Thymus (tissue), 11 donors: Measurements from ENCODE around the gene TNNI3K. TPM values are rescaled to one million over a fixed set of nuclear protein-coding genes. Genes with fewer than 3 reads are reported as not detected.

ENCODE experiments used
- DNase-seq, 9 donors: peaks; one replicate each; pipeline ENCODE4 v3.0.0-alpha.2; 2013; ENCODE audit warnings: low spot score in 9 of 9, low read depth in 6 of 9, missing footprints in 1 of 9
- H3K27ac ChIP-seq, 2 donors: one replicate each; pipeline ENCODE4 v1.5.1; 2013; ENCODE audit warnings: control low read depth in 1 of 2, low read depth in 1 of 2, low read length in 1 of 2, mild to moderate bottlenecking in 1 of 2, moderate library complexity in 1 of 2
- H3K27me3 ChIP-seq, 2 donors: one replicate each; pipeline ENCODE4 v1.5.1; 2013; ENCODE audit warnings: low read length in 1 of 2; ENCODE audit not compliant: control insufficient read depth in 2 of 2, insufficient read depth in 1 of 2
- H3K36me3 ChIP-seq, 2 donors: one replicate each; pipeline ENCODE4 v1.5.1; 2013; ENCODE audit warnings: low read length in 1 of 2, mild to moderate bottlenecking in 1 of 2, moderate library complexity in 1 of 2; ENCODE audit not compliant: control insufficient read depth in 2 of 2, insufficient read depth in 2 of 2
- H3K4me1 ChIP-seq, 2 donors: one replicate each; pipeline ENCODE4 v1.5.1; 2013; ENCODE audit warnings: low read length in 2 of 2; ENCODE audit not compliant: control insufficient read depth in 2 of 2, insufficient read depth in 2 of 2
- H3K4me3 ChIP-seq, 2 donors: one replicate each; pipeline ENCODE4 v1.5.1; 2013; ENCODE audit warnings: low read length in 2 of 2, control low read depth in 1 of 2, mild to moderate bottlenecking in 1 of 2
- H3K9me3 ChIP-seq, 2 donors: one replicate each; pipeline ENCODE4 v1.5.1; 2013; ENCODE audit warnings: low read length in 1 of 2, mild to moderate bottlenecking in 1 of 2; ENCODE audit not compliant: control insufficient read depth in 2 of 2, insufficient read depth in 1 of 2
- WGBS: extraction: QIAGEN DNeasy Blood & Tissue Kit; methylation state at CpG from one replicate; pipeline ENCODE4 v1.1.7; 2013; 5-methylcytosine and 5-hydroxymethylcytosine counted together
- polyA plus RNA-seq: library from polyadenylated mRNA; stranded (reverse); fragments of 200-250 nt; gene quantifications from one replicate; pipeline ENCODE4 v1.2.3, GENCODE V29; 2013
- total RNA-seq: library from RNA; stranded (reverse); fragments of 120-200 nt; gene quantifications from one replicate; pipeline ENCODE4 v1.2.4, GENCODE V29; 2013
- donor health status: healthy.

Gene TNNI3K
- total and polyA plus RNA-seq, 2 donors: 0.61 to 0.94 TPM

GRCh38 chr1:74571493-74571800 is 336.3 kb downstream of the TNNI3K start:
- Histone ChIP-seq H3K27me3 (no peaks in the 10 kb centered on the region), H3K4me3 (no peak overlapping the region), H3K4me1 (no peaks in the 10 kb centered on the region), H3K36me3 (no peaks in the 10 kb centered on the region), H3K9me3 (no peaks in the 10 kb centered on the region), H3K27ac (no peak overlapping the region)
- no peak for DNase-seq
- WGBS: 47% methylated on average over 8 of the region's 8 CpGs

- H3K4me3 ChIP-seq: no peak overlapping the region
- no peaks in the 10 kb centered on the region for H3K4me1 ChIP-seq
- H3K36me3 ChIP-seq: no peaks in the 10 kb centered on the region
- no peaks in the 10 kb centered on the region for H3K9me3 ChIP-seq
- no peak overlapping the region for H3K27ac ChIP-seq
- no peak for DNase-seq
- WGBS: 88% methylated on average over 6 of the region's 6 CpGs
- H3K27me3 ChIP-seq: no peaks in the 10 kb centered on the region
Measured at GRCh38 chr1:74571891-74572290, 336.7 kb downstream of the TNNI3K start.

- WGBS: 93% methylated on average over 2 of the region's 2 CpGs
- H3K4me1 ChIP-seq: no peaks in the 10 kb centered on the region
- H3K9me3 ChIP-seq: no peaks in the 10 kb centered on the region
- no peak overlapping the region for H3K4me3 ChIP-seq
- no peak for DNase-seq
- no peaks in the 10 kb centered on the region for H3K36me3 ChIP-seq
- no peak overlapping the region for H3K27ac ChIP-seq
- H3K27me3 ChIP-seq: no peaks in the 10 kb centered on the region
Measured at GRCh38 chr1:74578101-74578500, 342.9 kb downstream of the TNNI3K start.

- Histone ChIP-seq H3K9me3 (no peaks in the 10 kb centered on the region), H3K4me1 (no peaks in the 10 kb centered on the region), H3K4me3 (no peak overlapping the region), H3K27me3 (no peaks in the 10 kb centered on the region), H3K36me3 (no peaks in the 10 kb centered on the region), H3K27ac (no peak overlapping the region)
- 72% methylated on average over 3 of the region's 3 CpGs for WGBS
- no peak for DNase-seq
Measured at GRCh38 chr1:74579425-74579824, 344.2 kb downstream of the TNNI3K start.

- Histone ChIP-seq H3K36me3 (no peaks in the 10 kb centered on the region), H3K27me3 (no peaks in the 10 kb centered on the region), H3K4me3 (no peak overlapping the region), H3K4me1 (no peaks in the 10 kb centered on the region), H3K9me3 (no peaks in the 10 kb centered on the region), H3K27ac (no peak overlapping the region)
- DNase-seq: no peak
- WGBS: 94% methylated on average over 3 of the region's 3 CpGs
Measured at GRCh38 chr1:74583397-74583796, 348.2 kb downstream of the TNNI3K start.

- Histone ChIP-seq H3K4me3 (no peak overlapping the region), H3K9me3 (no peaks in the 10 kb centered on the region), H3K27ac (no peak overlapping the region), H3K27me3 (no peaks in the 10 kb centered on the region), H3K36me3 (no peaks in the 10 kb centered on the region), H3K4me1 (no peaks in the 10 kb centered on the region)
- WGBS: 91% methylated on average over 2 of the region's 2 CpGs
- no peak for DNase-seq
Measured at GRCh38 chr1:74584185-74584584, 349.0 kb downstream of the TNNI3K start.

GRCh38 chr1:74586253-74586897 is 351.2 kb downstream of the TNNI3K start:
- no peaks in the 10 kb centered on the region for H3K9me3 ChIP-seq

GRCh38 chr1:74587888-74588287 is 352.7 kb downstream of the TNNI3K start:
- Histone ChIP-seq H3K4me3 (no peak overlapping the region), H3K36me3 (no peaks in the 10 kb centered on the region), H3K27ac (no peak overlapping the region), H3K4me1 (no peaks in the 10 kb centered on the region), H3K9me3 (no peaks in the 10 kb centered on the region), H3K27me3 (no peaks in the 10 kb centered on the region)
- no peak for DNase-seq
- WGBS: 96% methylated on average over 2 of the region's 2 CpGs

More at GRCh38 chr1:74586253-74586897, 351.2 kb downstream of the TNNI3K start:
- no peak overlapping the region for H3K4me3 ChIP-seq
- H3K4me1 ChIP-seq: no peaks in the 10 kb centered on the region
- H3K36me3 ChIP-seq: no peaks in the 10 kb centered on the region
- 77% methylated on average over 4 of the region's 4 CpGs for WGBS
- no peak for DNase-seq
- no peaks in the 10 kb centered on the region for H3K27me3 ChIP-seq
- H3K27ac ChIP-seq: no peak overlapping the region

- H3K27me3 ChIP-seq: no peaks in the 10 kb centered on the region
- 87% methylated on average over 5 of the region's 5 CpGs for WGBS
- DNase-seq: no peak
- H3K27ac ChIP-seq: no peak overlapping the region
- H3K9me3 ChIP-seq: no peaks in the 10 kb centered on the region
- no peaks in the 10 kb centered on the region for H3K4me1 ChIP-seq
- no peaks in the 10 kb centered on the region for H3K36me3 ChIP-seq
- no peak overlapping the region for H3K4me3 ChIP-seq
Measured at GRCh38 chr1:74590288-74590687, 355.1 kb downstream of the TNNI3K start.

GRCh38 chr1:74591949-74592348 is 356.8 kb downstream of the TNNI3K start:
- DNase-seq: no peak
- no peaks in the 10 kb centered on the region for H3K9me3 ChIP-seq
- H3K4me1 ChIP-seq: no peaks in the 10 kb centered on the region
- no peaks in the 10 kb centered on the region for H3K36me3 ChIP-seq
- no peak overlapping the region for H3K27ac ChIP-seq
- 98% methylated on average over 2 of the region's 2 CpGs for WGBS
- H3K27me3 ChIP-seq: no peaks in the 10 kb centered on the region
- no peak overlapping the region for H3K4me3 ChIP-seq
